Measurements from ENCODE around the gene MGARP. TPM values are rescaled to one million over a fixed set of nuclear protein-coding genes. Genes with fewer than 3 reads are reported as not detected.

The MGARP gene
- total and polyA plus RNA-seq, 12 donors = 0.36 to 2.3 (median 1.4) TPM; not detected in 1

DNA sequence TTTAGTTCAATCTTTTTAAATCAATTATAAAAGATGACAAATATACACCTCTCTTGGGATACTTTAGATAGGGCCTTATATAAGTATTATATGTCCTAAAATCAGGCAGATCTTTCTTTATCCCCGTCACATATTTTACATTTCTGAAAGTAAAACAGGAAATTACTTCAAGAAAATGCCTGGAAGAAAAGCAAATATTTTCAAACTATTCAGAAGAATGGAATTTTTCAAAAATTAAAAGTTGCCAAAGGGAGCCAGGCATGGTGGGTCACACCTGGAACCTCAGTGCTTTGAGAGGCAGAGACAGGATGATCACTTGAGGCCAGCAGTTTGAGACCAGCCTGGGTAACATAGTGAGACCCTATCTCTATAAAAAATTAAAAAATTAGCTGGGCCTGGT lies 34.4 kb downstream of the MGARP start:
- peaks cover 0 to 5% (median 0%) of the 10 kb centered on the region in 9 donors for H3K4me1 ChIP-seq
- H3K4me3 ChIP-seq = no peak overlapping the region
- ATAC-seq (no peak), DNase-seq (no peak)
- H3K27ac ChIP-seq = peak overlapping the region in 4 of 10 donors; percentile 19 to 36 (median 30)
- no peaks in the 10 kb centered on the region for H3K36me3 ChIP-seq
- H3K27me3 ChIP-seq = no peaks in the 10 kb centered on the region
- intact Hi-C loops (cut with DNase I) = no loop called here
- TF ChIP-seq, protein P1, sequence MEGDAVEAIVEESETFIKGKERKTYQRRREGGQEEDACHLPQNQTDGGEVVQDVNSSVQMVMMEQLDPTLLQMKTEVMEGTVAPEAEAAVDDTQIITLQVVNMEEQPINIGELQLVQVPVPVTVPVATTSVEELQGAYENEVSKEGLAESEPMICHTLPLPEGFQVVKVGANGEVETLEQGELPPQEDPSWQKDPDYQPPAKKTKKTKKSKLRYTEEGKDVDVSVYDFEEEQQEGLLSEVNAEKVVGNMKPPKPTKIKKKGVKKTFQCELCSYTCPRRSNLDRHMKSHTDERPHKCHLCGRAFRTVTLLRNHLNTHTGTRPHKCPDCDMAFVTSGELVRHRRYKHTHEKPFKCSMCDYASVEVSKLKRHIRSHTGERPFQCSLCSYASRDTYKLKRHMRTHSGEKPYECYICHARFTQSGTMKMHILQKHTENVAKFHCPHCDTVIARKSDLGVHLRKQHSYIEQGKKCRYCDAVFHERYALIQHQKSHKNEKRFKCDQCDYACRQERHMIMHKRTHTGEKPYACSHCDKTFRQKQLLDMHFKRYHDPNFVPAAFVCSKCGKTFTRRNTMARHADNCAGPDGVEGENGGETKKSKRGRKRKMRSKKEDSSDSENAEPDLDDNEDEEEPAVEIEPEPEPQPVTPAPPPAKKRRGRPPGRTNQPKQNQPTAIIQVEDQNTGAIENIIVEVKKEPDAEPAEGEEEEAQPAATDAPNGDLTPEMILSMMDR (IDR thresholded peaks at IDR 0.05) = no peak
- no peaks in the 10 kb centered on the region for H3K9me3 ChIP-seq
- WGBS, 2 donors = 78 to 80% methylated on average over 1 of the region's 1 CpG

DNA sequence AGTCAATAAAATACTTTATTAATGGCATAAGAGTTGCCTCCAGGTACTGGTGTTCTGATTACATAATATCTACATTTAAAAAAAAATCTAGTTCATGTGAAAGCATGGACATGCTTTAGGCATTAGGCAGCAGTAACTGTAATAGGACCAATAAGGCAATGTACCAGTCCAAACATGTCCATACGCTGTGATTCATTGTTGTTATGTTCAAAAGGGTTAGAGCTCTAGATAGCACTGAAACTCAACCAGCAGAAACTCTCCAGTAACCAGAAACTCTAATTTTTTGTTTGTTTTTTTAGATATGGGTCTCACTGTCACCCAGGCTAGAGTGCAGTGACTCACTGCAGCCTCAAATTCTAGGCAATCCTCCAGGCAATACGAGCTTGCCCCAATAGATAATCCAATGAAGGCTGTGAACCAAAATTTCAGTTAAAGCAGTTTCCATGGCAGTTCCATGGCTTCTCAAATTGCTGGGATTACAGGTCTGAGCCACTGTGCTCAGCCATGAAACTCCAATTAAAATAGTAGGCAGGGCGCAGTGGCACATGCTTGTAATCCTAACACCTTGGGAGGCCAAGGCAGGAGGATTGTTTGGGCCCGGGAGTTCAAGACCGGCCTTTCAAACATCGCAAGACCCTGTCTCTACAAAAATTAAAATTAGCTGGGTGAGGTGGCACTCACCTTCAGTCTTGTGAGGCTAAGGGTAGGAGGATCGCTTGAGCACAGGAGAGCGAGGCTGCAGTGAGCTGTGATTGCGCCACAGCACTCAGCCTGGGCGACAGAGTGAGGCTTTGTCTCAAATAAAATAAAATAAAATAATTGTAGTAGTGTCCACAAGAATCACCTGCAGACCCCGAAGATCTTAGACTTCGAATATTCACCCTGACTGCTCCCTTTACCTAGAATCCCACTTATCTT lies 36.3 kb downstream of the MGARP start:
- DNase-seq = no peak
- Histone ChIP-seq H3K4me3 (no peak overlapping the region), H3K4me1 (peaks cover 0 to 5% (median 0%) of the 10 kb centered on the region in 9 donors), H3K27me3 (no peaks in the 10 kb centered on the region), H3K27ac (peak overlapping the region in 2 of 10 donors; percentile 0 to 28), H3K36me3 (no peaks in the 10 kb centered on the region), H3K9me3 (peaks cover 0 to 8% (median 0%) of the 10 kb centered on the region in 11 donors)
- ATAC-seq = peak in 5 of 8 donors; percentile 44 to 71 (median 68)
- intact Hi-C loops (cut with DNase I) = no loop called here
- TF ChIP-seq, protein P1 (IDR thresholded peaks at IDR 0.05) = no peak
- 91% methylated on average over 12 of the region's 12 CpGs for WGBS, 2 donors

- Histone ChIP-seq H3K27me3 (no peaks in the 10 kb centered on the region), H3K36me3 (no peaks in the 10 kb centered on the region), H3K4me1 (peaks cover 0 to 5% (median 0%) of the 10 kb centered on the region in 9 donors), H3K4me3 (no peak overlapping the region), H3K9me3 (peaks cover 0 to 11% (median 0%) of the 10 kb centered on the region in 11 donors), H3K27ac (peak overlapping the region in 2 of 10 donors; percentile 11 to 28)
- DNase-seq (no peak), ATAC-seq (no peak)
- 78 to 89% methylated on average over 2 of the region's 2 CpGs for WGBS, 2 donors
- intact Hi-C loops (cut with DNase I) = no loop called here
- TF ChIP-seq, protein P1 (IDR thresholded peaks at IDR 0.05) = no peak
These were observed 37.4 kb downstream of the MGARP start for GRCh38 chr4:139242511-139243051.

DNA sequence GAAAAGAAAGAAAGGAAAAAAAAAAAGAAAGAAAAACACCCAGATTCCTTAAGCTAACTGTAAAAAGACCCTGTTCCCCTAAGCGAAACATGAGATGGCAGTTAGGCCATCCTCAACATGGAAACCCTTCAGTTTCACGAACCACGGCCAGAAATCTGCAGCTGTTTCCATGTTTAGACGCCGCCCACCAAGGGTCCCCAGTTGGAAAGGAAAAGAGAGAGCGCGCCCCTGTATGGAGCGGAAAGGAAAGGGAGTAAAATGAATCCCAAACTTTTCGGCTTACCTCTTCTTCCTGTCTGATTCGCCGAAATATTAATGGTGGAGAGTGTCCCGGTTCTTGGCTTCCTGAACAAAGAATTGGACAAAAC lies 38.3 kb downstream of the MGARP start:
- DNase-seq = no peak
- peaks cover 0 to 11% (median 0%) of the 10 kb centered on the region in 11 donors for H3K9me3 ChIP-seq
- no peak overlapping the region for H3K27ac ChIP-seq
- H3K4me3 ChIP-seq = no peak overlapping the region
- no peaks in the 10 kb centered on the region for H3K27me3 ChIP-seq
- H3K36me3 ChIP-seq = no peaks in the 10 kb centered on the region
- TF ChIP-seq, protein P1 (IDR thresholded peaks at IDR 0.05) = no peak
- 88 to 90% methylated on average over 12 of the region's 12 CpGs for WGBS, 2 donors
- no peak for ATAC-seq
- intact Hi-C loops (cut with DNase I) = no loop called here
- peaks cover 0 to 5% (median 0%) of the 10 kb centered on the region in 9 donors for H3K4me1 ChIP-seq
